Keratinocyte (primary cell): ENCODE measurements around the gene CANX. TPM values are rescaled to one million over a fixed set of nuclear protein-coding genes. Genes with fewer than 3 reads are reported as not detected.

Experiments used
- DNase-seq: peaks from one replicate; pipeline ENCODE4 v3.0.0-alpha.2; 2011; ENCODE audit warnings: low read depth, missing footprints, low spot score
- FAIRE-seq: peaks from 2 replicates; lab custom pipeline; 2011; peaks lifted over from hg19 to GRCh38; lab: Jason Lieb, UNC
- H2AFZ ChIP-seq: 2 replicates; pipeline ENCODE4 v1.6.0; 2012; ENCODE audit warnings: low read length, control low read depth, inconsistent platforms; ENCODE audit not compliant: control insufficient read depth
- H3K27ac ChIP-seq: 2 replicates; pipeline ENCODE4 v1.5.1; 2011; ENCODE audit warnings: low read length; ENCODE audit not compliant: control insufficient read depth, insufficient read depth
- H3K27me3 ChIP-seq: 3 replicates; pipeline ENCODE4 v1.6.0; 2011; ENCODE audit warnings: low read length; ENCODE audit not compliant: control insufficient read depth, insufficient read depth; ENCODE audit errors: extremely low read depth
- H3K36me3 ChIP-seq, 2 experiments: 2 replicates in 1 of 2; 3 replicates in 1 of 2; pipeline ENCODE4 v1.5.1; 2011; ENCODE audit warnings: low read length in 2 of 2, mild to moderate bottlenecking in 1 of 2; ENCODE audit not compliant: control insufficient read depth in 2 of 2, insufficient read depth in 2 of 2; ENCODE audit errors: extremely low read depth in 1 of 2
- H3K4me1 ChIP-seq: 3 replicates; pipeline ENCODE4 v1.5.1; 2011; ENCODE audit warnings: low read length; ENCODE audit not compliant: control insufficient read depth, insufficient read depth; ENCODE audit errors: extremely low read depth
- H3K4me2 ChIP-seq: 3 replicates; pipeline ENCODE4 v1.6.0; 2011; ENCODE audit warnings: low read depth, low read length; ENCODE audit not compliant: control insufficient read depth, insufficient read depth; ENCODE audit errors: extremely low read depth
- H3K4me3 ChIP-seq, 3 experiments: fragments of 200-600 bp in 1 of 3; sonication (generic) in 1 of 3; 2 replicates in 2 of 3; 3 replicates in 1 of 3; pipeline ENCODE4 v1.5.1; 2011 to 2016; ENCODE audit warnings: low read length in 3 of 3, mild to moderate bottlenecking in 3 of 3, control low read depth in 2 of 3, inconsistent platforms in 1 of 3, low read depth in 1 of 3, mixed read lengths in 1 of 3, mixed run types in 1 of 3, moderate library complexity in 1 of 3; ENCODE audit not compliant: control insufficient read depth in 2 of 3, insufficient read depth in 2 of 3; ENCODE audit errors: extremely low read depth in 1 of 3
- H3K79me2 ChIP-seq: 2 replicates; pipeline ENCODE4 v1.6.0; 2012; ENCODE audit warnings: low read length; ENCODE audit not compliant: control insufficient read depth, insufficient read depth
- H3K9ac ChIP-seq: 3 replicates; pipeline ENCODE4 v1.6.0; 2011; ENCODE audit warnings: low read length; ENCODE audit not compliant: control insufficient read depth, insufficient read depth; ENCODE audit errors: extremely low read depth
- H3K9me1 ChIP-seq: 3 replicates; pipeline ENCODE4 v1.6.0; 2011; ENCODE audit warnings: low read length; ENCODE audit not compliant: control insufficient read depth, insufficient read depth; ENCODE audit errors: extremely low read depth
- H3K9me3 ChIP-seq: 2 replicates; pipeline ENCODE4 v1.5.1; 2012; ENCODE audit warnings: low read depth, low read length; ENCODE audit not compliant: control insufficient read depth
- H4K20me1 ChIP-seq: 3 replicates; pipeline ENCODE4 v1.6.0; 2011; ENCODE audit warnings: low read length; ENCODE audit not compliant: control insufficient read depth, insufficient read depth; ENCODE audit errors: extremely low read depth
- CTCF ChIP-seq, 3 experiments: IDR thresholded peaks in 1 of 3; conservative IDR thresholded peaks in 1 of 3; optimal IDR thresholded peaks in 1 of 3; 2 replicates in 2 of 3; 3 replicates in 1 of 3; pipeline versions ENCODE3 to v1.5.1; 2011; ENCODE audit warnings: low read length in 3 of 3, mild to moderate bottlenecking in 3 of 3, moderate library complexity in 2 of 3, control low read depth in 1 of 3, inconsistent platforms in 1 of 3; ENCODE audit not compliant: insufficient read depth in 2 of 3; ENCODE audit errors: extremely low read depth in 1 of 3
- EZH2 ChIP-seq: IDR thresholded peaks from one replicate; pipeline ENCODE4 v1.6.1; 2012; ENCODE audit warnings: inconsistent platforms, mild to moderate bottlenecking, low read length, moderate library complexity
- dilution Hi-C: fragments of 300-500 bp; cut with MboI; formaldehyde crosslinking; loops from one replicate; pipeline ENCODE4 v1.7.0; 2020; ENCODE audit warnings: low sequenced_read_pairs; ENCODE audit not compliant: extremely low pct_ligation_motif_present
- polyA plus RNA-seq, 5 experiments: library from polyadenylated mRNA; depleted of rRNA in 3 of 5; stranded (reverse) in 3 of 5; stranded (forward) in 1 of 5; unstranded in 1 of 5; fragments of >200 nt; gene quantifications; 1 replicate in 1 of 5; 2 replicates in 3 of 5; 3 replicates in 1 of 5; pipeline versions ENCODE4 v1.2.1 to v1.2.3, GENCODE V29; 2011 to 2012; ENCODE audit warnings: missing spikeins in 2 of 5, low read depth in 1 of 5, low replicate concordance in 1 of 5

CANX gene
- polyA plus RNA-seq, 1 donor (not counting 4 experiments of a cell fraction or from before 2014, with no cell fraction given) = 720 TPM

- TF ChIP-seq EZH2 (no peak), CTCF (optimal IDR thresholded peaks at IDR 0.05 in 1 of 3, IDR thresholded peaks at IDR 0.05 in 1 of 3, conservative IDR thresholded peaks at IDR 0.05 in 1 of 3; ENCODE audit: extremely low read depth in 1 of 3, insufficient read depth in 2 of 3, low read length in 3 of 3) (no peak)
- peak overlapping the region; percentile 91 for H3K9ac ChIP-seq
- H3K9me1 ChIP-seq = no peaks in the 10 kb centered on the region
- H3K27me3 ChIP-seq = no peaks in the 10 kb centered on the region
- H3K79me2 ChIP-seq = peaks cover 58% of the 10 kb centered on the region
- H2AFZ ChIP-seq = peak overlapping the region; percentile 1
- peak overlapping the region; percentile 88 for H3K4me2 ChIP-seq
- dilution Hi-C loops = loop anchor here (25.0 kb wide), 1 partner anchor 104 kb away; no protein-coding TSS in a partner anchor
- peaks cover 15% of the 10 kb centered on the region for H3K4me1 ChIP-seq
- FAIRE-seq = no peak
- no peaks in the 10 kb centered on the region for H3K9me3 ChIP-seq
- peak overlapping the region; percentile 70 to 77 (median 75) for H3K4me3 ChIP-seq
- H4K20me1 ChIP-seq = peaks cover 3% of the 10 kb centered on the region
- H3K36me3 ChIP-seq = peaks cover 7 to 12% of the 10 kb centered on the region in 2 experiments
- DNase-seq = no peak
- H3K27ac ChIP-seq = peak overlapping the region; percentile 85
These were observed 35.0 kb downstream of the CANX start for GRCh38 chr5:179733772-179734126.

GRCh38 chr5:179734536-179735164 lies 35.9 kb downstream of the CANX start:
- peak overlapping the region; percentile 91 for H3K9ac ChIP-seq
- no peaks in the 10 kb centered on the region for H3K9me3 ChIP-seq
- no peak for TF ChIP-seq EZH2
- no peak for TF ChIP-seq CTCF (optimal IDR thresholded peaks at IDR 0.05 in 1 of 3, IDR thresholded peaks at IDR 0.05 in 1 of 3, conservative IDR thresholded peaks at IDR 0.05 in 1 of 3; ENCODE audit: extremely low read depth in 1 of 3, insufficient read depth in 2 of 3, low read length in 3 of 3)
- no peak for FAIRE-seq
- no peak for DNase-seq
- peaks cover 3% of the 10 kb centered on the region for H4K20me1 ChIP-seq
- H2AFZ ChIP-seq = no peak overlapping the region
- H3K4me1 ChIP-seq = peaks cover 15% of the 10 kb centered on the region
- peaks cover 67% of the 10 kb centered on the region for H3K79me2 ChIP-seq
- no peaks in the 10 kb centered on the region for H3K27me3 ChIP-seq
- peaks cover 4 to 11% of the 10 kb centered on the region in 2 experiments for H3K36me3 ChIP-seq
- dilution Hi-C loops = loop anchor here (25.0 kb wide), 1 partner anchor 103 kb away; no protein-coding TSS in a partner anchor
- peak overlapping the region; percentile 88 for H3K4me2 ChIP-seq
- peak overlapping the region; percentile 70 to 77 (median 75) for H3K4me3 ChIP-seq
- no peaks in the 10 kb centered on the region for H3K9me1 ChIP-seq
- H3K27ac ChIP-seq = peak overlapping the region; percentile 85
